ENCODE results near the gene SUN1. TPM values are rescaled to one million over a fixed set of nuclear protein-coding genes. Genes with fewer than 3 reads are reported as not detected.

SUN1 gene
- polyA plus RNA-seq, 1 of the 3 experiments (the other 2 are of a cell fraction), result 369 TPM

DNA sequence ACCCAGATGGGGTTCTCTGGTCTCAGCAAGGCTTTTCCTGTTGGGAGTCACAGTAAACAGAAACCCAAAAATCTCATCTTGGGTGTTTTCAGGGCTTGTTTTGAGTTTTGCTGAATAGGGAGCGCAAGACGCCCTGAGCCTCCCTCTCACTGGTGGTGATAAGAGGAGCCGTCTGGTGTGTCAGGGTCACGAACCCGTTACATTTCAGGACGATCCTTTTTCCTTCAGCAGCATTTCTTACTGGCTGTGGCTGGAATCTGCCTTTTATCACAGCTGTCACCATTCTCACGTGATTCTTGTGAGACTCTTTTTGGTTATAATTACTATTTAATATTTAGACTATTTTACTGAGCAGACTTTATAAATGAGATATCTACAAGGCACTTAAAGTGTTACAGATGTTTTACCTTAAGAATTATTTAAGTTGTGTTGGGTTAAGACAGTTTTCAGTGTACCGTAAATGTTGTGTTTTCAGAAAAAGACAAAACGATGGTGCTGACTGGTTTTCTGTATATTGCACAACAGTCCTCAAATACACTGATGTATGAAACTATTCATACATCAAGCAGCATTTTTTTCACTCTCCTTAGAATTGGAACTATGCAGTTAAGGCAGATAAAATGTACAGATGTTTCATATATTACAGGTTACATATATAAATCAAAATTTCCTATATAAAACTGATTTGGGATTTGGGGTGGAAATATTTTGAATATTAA, 41.9 kb downstream of the SUN1 start:
- no peaks in the 10 kb centered on the region for H3K27me3 ChIP-seq (ENCODE audit: insufficient read depth)
- H3K4me2 ChIP-seq, result no peak overlapping the region
- no peaks in the 10 kb centered on the region for H3K9me2 ChIP-seq
- peaks cover 14% of the 10 kb centered on the region for H4K20me1 ChIP-seq (ENCODE audit: insufficient read depth)
- TF ChIP-seq GATA2 (CRISPR knock-in tag; IDR thresholded peaks at IDR 0.05) (no peak), NFIC (IDR thresholded peaks at IDR 0.05; ENCODE audit: borderline replicate concordance) (no peak), EZH2phosphoT487 (IDR thresholded peaks at IDR 0.05; ENCODE audit: borderline replicate concordance, low read depth) (no peak), NRF1 (IDR thresholded peaks at IDR 0.05; ENCODE audit: low read depth, low read length) (no peak), SIN3A (IDR thresholded peaks at IDR 0.05; ENCODE audit: borderline replicate concordance, low read depth, low read length) (no peak), TCF12 (IDR thresholded peaks at IDR 0.05) (no peak), FOSL2 (IDR thresholded peaks at IDR 0.05; ENCODE audit: borderline replicate concordance, low read depth) (no peak)
- TF ChIP-seq, protein P1, sequence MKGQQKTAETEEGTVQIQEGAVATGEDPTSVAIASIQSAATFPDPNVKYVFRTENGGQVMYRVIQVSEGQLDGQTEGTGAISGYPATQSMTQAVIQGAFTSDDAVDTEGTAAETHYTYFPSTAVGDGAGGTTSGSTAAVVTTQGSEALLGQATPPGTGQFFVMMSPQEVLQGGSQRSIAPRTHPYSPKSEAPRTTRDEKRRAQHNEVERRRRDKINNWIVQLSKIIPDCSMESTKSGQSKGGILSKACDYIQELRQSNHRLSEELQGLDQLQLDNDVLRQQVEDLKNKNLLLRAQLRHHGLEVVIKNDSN (IDR thresholded peaks at IDR 0.05; ENCODE audit: borderline replicate concordance, low read depth), result no peak
- TF ChIP-seq, protein P2, sequence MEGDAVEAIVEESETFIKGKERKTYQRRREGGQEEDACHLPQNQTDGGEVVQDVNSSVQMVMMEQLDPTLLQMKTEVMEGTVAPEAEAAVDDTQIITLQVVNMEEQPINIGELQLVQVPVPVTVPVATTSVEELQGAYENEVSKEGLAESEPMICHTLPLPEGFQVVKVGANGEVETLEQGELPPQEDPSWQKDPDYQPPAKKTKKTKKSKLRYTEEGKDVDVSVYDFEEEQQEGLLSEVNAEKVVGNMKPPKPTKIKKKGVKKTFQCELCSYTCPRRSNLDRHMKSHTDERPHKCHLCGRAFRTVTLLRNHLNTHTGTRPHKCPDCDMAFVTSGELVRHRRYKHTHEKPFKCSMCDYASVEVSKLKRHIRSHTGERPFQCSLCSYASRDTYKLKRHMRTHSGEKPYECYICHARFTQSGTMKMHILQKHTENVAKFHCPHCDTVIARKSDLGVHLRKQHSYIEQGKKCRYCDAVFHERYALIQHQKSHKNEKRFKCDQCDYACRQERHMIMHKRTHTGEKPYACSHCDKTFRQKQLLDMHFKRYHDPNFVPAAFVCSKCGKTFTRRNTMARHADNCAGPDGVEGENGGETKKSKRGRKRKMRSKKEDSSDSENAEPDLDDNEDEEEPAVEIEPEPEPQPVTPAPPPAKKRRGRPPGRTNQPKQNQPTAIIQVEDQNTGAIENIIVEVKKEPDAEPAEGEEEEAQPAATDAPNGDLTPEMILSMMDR (IDR thresholded peaks at IDR 0.05), result no peak
- TF ChIP-seq, protein P3, sequence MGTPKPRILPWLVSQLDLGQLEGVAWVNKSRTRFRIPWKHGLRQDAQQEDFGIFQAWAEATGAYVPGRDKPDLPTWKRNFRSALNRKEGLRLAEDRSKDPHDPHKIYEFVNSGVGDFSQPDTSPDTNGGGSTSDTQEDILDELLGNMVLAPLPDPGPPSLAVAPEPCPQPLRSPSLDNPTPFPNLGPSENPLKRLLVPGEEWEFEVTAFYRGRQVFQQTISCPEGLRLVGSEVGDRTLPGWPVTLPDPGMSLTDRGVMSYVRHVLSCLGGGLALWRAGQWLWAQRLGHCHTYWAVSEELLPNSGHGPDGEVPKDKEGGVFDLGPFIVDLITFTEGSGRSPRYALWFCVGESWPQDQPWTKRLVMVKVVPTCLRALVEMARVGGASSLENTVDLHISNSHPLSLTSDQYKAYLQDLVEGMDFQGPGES (IDR thresholded peaks at IDR 0.05; ENCODE audit: low read depth, low read length), result no peak
- H3K4me1 ChIP-seq (ENCODE audit: control insufficient read depth in 1 of 2, insufficient read depth in 2 of 2, low read depth in 1 of 2, low read length in 1 of 2), result peaks cover 11 to 28% of the 10 kb centered on the region in 2 experiments; a peak in 2 of 4 replicates
- ChIA-PET POLR2A (interaction anchor here (0.6 to 1.6 kb wide), 2 partner anchors 12 to 208 kb away, joined by 3 read pairs; no protein-coding TSS in a partner anchor), CTCF (interaction anchor here (0.6 to 6.4 kb wide), 35 partner anchors 8 to 552 kb away, joined by 3 to 123 read pairs (median 7); partner anchors contain the start of genes CYP2W1 and SUN1)
- peaks cover 37 to 56% of the 10 kb centered on the region in 2 experiments for H3K36me3 ChIP-seq (replicated peaks in 1 of 2; ENCODE audit: control insufficient read depth in 1 of 2, insufficient read depth in 2 of 2, low read length in 1 of 2)
- H3F3A ChIP-seq (replicated peaks; ENCODE audit: insufficient read depth), result peaks cover 46% of the 10 kb centered on the region
- 91% methylated on average over 9 of the region's 9 CpGs for WGBS (ENCODE audit: low lambda C conversion rate)
- no peak for DNase-seq
- peak overlapping the region; percentile 27 to 58 for H3K27ac ChIP-seq (ENCODE audit: low read depth in 2 of 2, low read length in 1 of 2)
- H3K79me2 ChIP-seq (ENCODE audit: insufficient read depth), result peaks cover 23% of the 10 kb centered on the region
- no peak overlapping the region for H3K4me3 ChIP-seq (ENCODE audit: low read depth in 2 of 2, low read length in 1 of 2)
- H3K9me3 ChIP-seq, result no peaks in the 10 kb centered on the region
- 0 out of 2 replicates have a peak overlapping the region, but pooled peaks have one; percentile 4 for H3K9ac ChIP-seq
- no peak overlapping the region for H2AFZ ChIP-seq (ENCODE audit: low read depth)

DNA sequence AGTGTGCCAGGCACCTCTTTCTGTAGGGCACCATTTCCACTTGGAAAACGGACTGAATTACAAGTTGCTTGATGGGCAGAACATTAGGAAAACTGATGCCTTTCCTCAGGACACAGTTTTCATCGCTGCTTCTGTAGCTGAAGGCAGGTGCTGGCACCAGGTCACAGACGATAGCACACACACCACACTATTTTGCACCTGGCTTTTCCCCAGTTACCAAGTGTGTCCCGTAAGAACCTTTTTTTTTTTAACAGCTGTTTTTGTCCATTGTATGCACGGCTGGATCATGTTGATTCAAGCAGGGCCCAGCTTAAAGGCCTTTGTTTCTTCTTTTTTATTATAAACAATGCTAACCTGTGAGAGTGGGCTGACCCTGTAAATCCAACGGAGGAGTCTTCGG, 42.8 kb downstream of the SUN1 start:
- H3K36me3 ChIP-seq (replicated peaks in 1 of 2; ENCODE audit: control insufficient read depth in 1 of 2, insufficient read depth in 2 of 2, low read length in 1 of 2), result peaks cover 36 to 51% of the 10 kb centered on the region in 2 experiments
- no peak for DNase-seq
- POLR2A ChIA-PET, result no interaction called here
- TF ChIP-seq YY1 (IDR thresholded peaks at IDR 0.05; ENCODE audit: low read depth), result no peak
- TF ChIP-seq, protein P1 (IDR thresholded peaks at IDR 0.05; ENCODE audit: borderline replicate concordance, low read depth), result no peak
- no peak for TF ChIP-seq RAD21 (IDR thresholded peaks at IDR 0.05; ENCODE audit: low read length)
- TF ChIP-seq FOXJ3 (CRISPR knock-in tag; IDR thresholded peaks at IDR 0.05), result no peak
- TF ChIP-seq, protein P4, sequence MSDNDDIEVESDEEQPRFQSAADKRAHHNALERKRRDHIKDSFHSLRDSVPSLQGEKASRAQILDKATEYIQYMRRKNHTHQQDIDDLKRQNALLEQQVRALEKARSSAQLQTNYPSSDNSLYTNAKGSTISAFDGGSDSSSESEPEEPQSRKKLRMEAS (IDR thresholded peaks at IDR 0.05; ENCODE audit: low read depth), result no peak
- no peak for TF ChIP-seq RCOR1 (IDR thresholded peaks at IDR 0.05; ENCODE audit: low read length)
- TF ChIP-seq FOSL2 (IDR thresholded peaks at IDR 0.05; ENCODE audit: borderline replicate concordance, low read depth), result no peak
- TF ChIP-seq EZH2phosphoT487 (IDR thresholded peaks at IDR 0.05; ENCODE audit: borderline replicate concordance, low read depth), result no peak
- TF ChIP-seq MXI1 (IDR thresholded peaks at IDR 0.05; ENCODE audit: low read depth, low read length), result no peak

More for the DNA sequence above, 42.8 kb downstream of the SUN1 start:
- H4K20me1 ChIP-seq (ENCODE audit: insufficient read depth), result peaks cover 23% of the 10 kb centered on the region
- no peaks in the 10 kb centered on the region for H3K9me2 ChIP-seq
- H3K9ac ChIP-seq, result no peak overlapping the region
- WGBS (ENCODE audit: low lambda C conversion rate), result 96% methylated on average over 7 of the region's 7 CpGs
- H3K4me3 ChIP-seq (ENCODE audit: low read depth in 2 of 2, low read length in 1 of 2), result no peak overlapping the region
- no peaks in the 10 kb centered on the region for H3K9me3 ChIP-seq
- peaks cover 46% of the 10 kb centered on the region for H3F3A ChIP-seq (replicated peaks; ENCODE audit: insufficient read depth)
- H3K4me2 ChIP-seq, result no peak overlapping the region
- CTCF ChIA-PET, result interaction anchor here (0.9 to 6.4 kb wide), 10 partner anchors 12 to 557 kb away, joined by 3 to 112 read pairs (median 6); no protein-coding TSS in a partner anchor
- H3K4me1 ChIP-seq (ENCODE audit: control insufficient read depth in 1 of 2, insufficient read depth in 2 of 2, low read depth in 1 of 2, low read length in 1 of 2), result peaks cover 11 to 29% of the 10 kb centered on the region in 2 experiments; a peak in 2 of 4 replicates
- peak overlapping the region in 1 of 2 experiments; percentile 0; a peak in 1 of 4 replicates for H3K27ac ChIP-seq (ENCODE audit: low read depth in 2 of 2, low read length in 1 of 2)
- peaks cover 32% of the 10 kb centered on the region for H3K79me2 ChIP-seq (ENCODE audit: insufficient read depth)
- H3K27me3 ChIP-seq (ENCODE audit: insufficient read depth), result no peaks in the 10 kb centered on the region
- no peak overlapping the region for H2AFZ ChIP-seq (ENCODE audit: low read depth)
